IMR-90 (cell line): ENCODE data around the gene CMBL. TPM values are rescaled to one million over a fixed set of nuclear protein-coding genes. Genes with fewer than 3 reads are reported as not detected.

ENCODE experiments used
- ATAC-seq: fragments of 200-7000 bp; cut with Tn5 transposase; 2 replicates; pipeline ENCODE4 v1.9.1; 2020; ENCODE audit warnings: low read depth, mild to moderate bottlenecking, moderate library complexity
- BruUV-seq: library from RNA; stranded (reverse); fragments of 400-500 nt; replicated peaks from 2 replicates; lab custom pipeline; 2021; lab: Mats Ljungman, UMichigan
- CTCF ChIA-PET: fragments of 300-600 bp; formaldehyde crosslinking; extraction: SDS; loops from one replicate; lab custom pipeline; 2021; ENCODE audit warnings: antibody characterized with exemption; lab: Yijun Ruan, JAX
- POLR2A ChIA-PET: fragments of 300-600 bp; sonication (Branson Sonifier 250); formaldehyde crosslinking; loops from one replicate; lab custom pipeline; 2022; ENCODE audit warnings: antibody characterized with exemption; ENCODE audit not compliant: unreplicated experiment; lab: Charles Lee
- DNase-seq: peaks from one replicate; pipeline ENCODE4 v3.0.0; 2013
- H2AFZ ChIP-seq: replicated peaks from 2 replicates; pipeline ENCODE3; 2013; ENCODE audit warnings: low read length, mild to moderate bottlenecking; ENCODE audit not compliant: poor library complexity
- H2AK5ac ChIP-seq: 2 replicates; pipeline ENCODE4 v1.6.1; 2013; ENCODE audit warnings: low read depth, low read length, inconsistent platforms
- H2AK9ac ChIP-seq: replicated peaks from 2 replicates; pipeline ENCODE3; 2013; ENCODE audit warnings: mild to moderate bottlenecking, low read depth, low read length, moderate library complexity; ENCODE audit not compliant: poor library complexity
- H2BK120ac ChIP-seq: 2 replicates; pipeline ENCODE4 v1.6.1; 2013; ENCODE audit warnings: low read depth, low read length, inconsistent platforms
- H2BK15ac ChIP-seq: 3 replicates; pipeline ENCODE4 v1.6.1; 2013; ENCODE audit warnings: low read depth, low read length, inconsistent platforms
- H2BK20ac ChIP-seq: 2 replicates; pipeline ENCODE4 v1.6.1; 2013; ENCODE audit warnings: low read depth, mild to moderate bottlenecking, inconsistent platforms, low read length, moderate library complexity
- H2BK5ac ChIP-seq: 2 replicates; pipeline ENCODE4 v1.6.1; 2013; ENCODE audit warnings: mild to moderate bottlenecking, low read depth, low read length, inconsistent platforms; ENCODE audit not compliant: poor library complexity, severe bottlenecking
- H3K14ac ChIP-seq: replicated peaks from 2 replicates; pipeline ENCODE4 v1.6.1; 2013; ENCODE audit warnings: low read depth, low read length, inconsistent platforms
- H3K18ac ChIP-seq: 2 replicates; pipeline ENCODE4 v1.6.1; 2013; ENCODE audit warnings: low read depth, low read length, control low read depth
- H3K23ac ChIP-seq: 2 replicates; pipeline ENCODE4 v1.6.1; 2013; ENCODE audit warnings: low read depth, low read length, inconsistent platforms
- H3K27ac ChIP-seq: 2 replicates; pipeline ENCODE4 v1.5.1; 2013; ENCODE audit warnings: mild to moderate bottlenecking, control low read depth, low read length; ENCODE audit not compliant: insufficient read depth
- H3K27me3 ChIP-seq: 2 replicates; pipeline ENCODE4 v1.6.1; 2013; ENCODE audit warnings: low read length; ENCODE audit not compliant: control insufficient read depth, insufficient read depth
- H3K36me3 ChIP-seq: 2 replicates; pipeline ENCODE4 v1.6.1; 2013; ENCODE audit warnings: low read length, mixed read lengths; ENCODE audit not compliant: control insufficient read depth, insufficient read depth
- H3K4ac ChIP-seq: 2 replicates; pipeline ENCODE4 v1.6.1; 2013; ENCODE audit warnings: low read depth, low read length, inconsistent platforms
- H3K4me1 ChIP-seq: 2 replicates; pipeline ENCODE4 v1.6.1; 2013; ENCODE audit warnings: low read length, mixed read lengths; ENCODE audit not compliant: control insufficient read depth, insufficient read depth
- H3K4me2 ChIP-seq: 2 replicates; pipeline ENCODE4 v1.6.1; 2013; ENCODE audit warnings: low read depth, mild to moderate bottlenecking, control low read depth, low read length, moderate library complexity
- H3K4me3 ChIP-seq: 2 replicates; pipeline ENCODE4 v1.5.1; 2013; ENCODE audit warnings: low read depth, mild to moderate bottlenecking, control low read depth, low read length, moderate library complexity; ENCODE audit not compliant: insufficient read depth
- H3K56ac ChIP-seq: 2 replicates; pipeline ENCODE4 v1.6.1; 2013; ENCODE audit warnings: low read length, inconsistent platforms; ENCODE audit not compliant: insufficient read depth; ENCODE audit errors: extremely low read depth
- H3K79me1 ChIP-seq, 2 experiments: 2 replicates each; pipeline ENCODE4 v1.6.1; 2013; ENCODE audit warnings: low read length in 2 of 2, inconsistent platforms in 1 of 2, low read depth in 1 of 2
- H3K9ac ChIP-seq: 2 replicates; pipeline ENCODE4 v1.6.1; 2013; ENCODE audit warnings: low read depth, low read length, control low read depth
- H3K9me1 ChIP-seq: 2 replicates; pipeline ENCODE4 v1.6.1; 2013; ENCODE audit warnings: low read length, inconsistent platforms; ENCODE audit not compliant: insufficient read depth
- H3K9me3 ChIP-seq: 2 replicates; pipeline ENCODE4 v1.6.1; 2013; ENCODE audit warnings: low read length; ENCODE audit not compliant: control insufficient read depth, insufficient read depth
- H4K20me1 ChIP-seq: 2 replicates; pipeline ENCODE4 v1.6.1; 2013; ENCODE audit warnings: low read length, inconsistent platforms; ENCODE audit not compliant: insufficient read depth
- H4K5ac ChIP-seq: 2 replicates; pipeline ENCODE4 v1.6.1; 2013; ENCODE audit warnings: mild to moderate bottlenecking, low read depth, low read length, control low read depth
- H4K8ac ChIP-seq, 2 experiments: 2 replicates each; pipeline ENCODE4 v1.6.1; 2013; ENCODE audit warnings: low read depth in 2 of 2, low read length in 2 of 2, control low read depth in 1 of 2, inconsistent platforms in 1 of 2
- H4K91ac ChIP-seq: 2 replicates; pipeline ENCODE4 v1.6.1; 2013; ENCODE audit warnings: low read depth, low read length, inconsistent platforms; ENCODE audit not compliant: insufficient read depth
- BHLHE40 ChIP-seq: fragments of 150-350 bp; IDR thresholded peaks from 2 replicates; pipeline ENCODE4 v1.6.1; 2016; ENCODE audit warnings: mild to moderate bottlenecking, low read depth, low read length
- CEBPB ChIP-seq: IDR thresholded peaks from 2 replicates; pipeline ENCODE4 v1.6.1; 2012; ENCODE audit warnings: low read depth, low read length, improper control_type of control experiment
- CTCF ChIP-seq: conservative IDR thresholded peaks from 2 replicates; pipeline ENCODE4 v1.5.1; 2012; ENCODE audit warnings: mild to moderate bottlenecking, low read depth, low read length, improper control_type of control experiment
- ELK1 ChIP-seq: fragments of 150-350 bp; IDR thresholded peaks from 2 replicates; pipeline ENCODE4 v1.6.1; 2016; ENCODE audit warnings: low read depth, mild to moderate bottlenecking, low read length, moderate library complexity, borderline replicate concordance
- FOS ChIP-seq: fragments of 150-350 bp; IDR thresholded peaks from 2 replicates; pipeline ENCODE4 v1.6.1; 2016; ENCODE audit warnings: low read depth, low read length
- MAFK ChIP-seq: IDR thresholded peaks from 2 replicates; pipeline ENCODE4 v1.6.1; 2012; ENCODE audit warnings: low read depth, low read length, improper control_type of control experiment
- MAZ ChIP-seq: IDR thresholded peaks from 2 replicates; pipeline ENCODE4 v1.6.1; 2012; ENCODE audit warnings: low read depth, mild to moderate bottlenecking, low read length, improper control_type of control experiment, moderate library complexity, borderline replicate concordance
- MXI1 ChIP-seq: IDR thresholded peaks from 2 replicates; pipeline ENCODE4 v1.6.1; 2012; ENCODE audit warnings: low read depth, mild to moderate bottlenecking, low read length, moderate library complexity, borderline replicate concordance
- NFE2L2 ChIP-seq: fragments of 150-350 bp; IDR thresholded peaks from 2 replicates; pipeline ENCODE4 v1.6.1; 2016; ENCODE audit warnings: low read depth, mild to moderate bottlenecking, low read length
- POLR2A ChIP-seq: IDR thresholded peaks from 2 replicates; pipeline ENCODE4 v1.6.1; 2012; ENCODE audit warnings: mild to moderate bottlenecking, low read depth, low read length
- RAD21 ChIP-seq: IDR thresholded peaks from 2 replicates; pipeline ENCODE4 v1.6.1; 2012; ENCODE audit warnings: low read length, improper control_type of control experiment
- RCOR1 ChIP-seq: IDR thresholded peaks from 2 replicates; pipeline ENCODE4 v1.6.1; 2012; ENCODE audit warnings: mild to moderate bottlenecking, low read length, improper control_type of control experiment; ENCODE audit not compliant: insufficient replicate concordance
- RFX5 ChIP-seq: IDR thresholded peaks from 2 replicates; pipeline ENCODE4 v1.8.0; 2012; ENCODE audit warnings: low read depth, mild to moderate bottlenecking, low read length, moderate library complexity
- SMC3 ChIP-seq: fragments of 150-350 bp; IDR thresholded peaks from 2 replicates; pipeline ENCODE4 v1.6.1; 2016; ENCODE audit warnings: low read depth, mild to moderate bottlenecking, antibody characterized with exemption, low read length, moderate library complexity
- WGBS, 2 experiments: methylation state at CpG; one replicate each; pipeline versions ENCODE4 v1.1.5 to v1.1.7; 2013; ENCODE audit warnings: missing lambda C conversion rate in 2 of 2; ENCODE audit not compliant: insufficient read length in 1 of 2; ENCODE audit errors: extremely low coverage in 2 of 2; 5-methylcytosine and 5-hydroxymethylcytosine counted together
- dilution Hi-C: fragments of 300-500 bp; cut with HindIII; formaldehyde crosslinking; loops from one replicate; pipeline ENCODE4 v1.14.3; 2018; ENCODE audit warnings: low sequenced_read_pairs; ENCODE audit not compliant: unreplicated experiment
- in situ Hi-C: fragments of 300-500 bp; cut with MboI; formaldehyde crosslinking; loops from 3 replicates; pipeline ENCODE4 v1.14.3; 2019; ENCODE audit warnings: low sequenced_read_pairs, inconsistent platforms, mixed read lengths
- intact Hi-C: fragments of 100-400 bp; cut with micrococcal nuclease; formaldehyde crosslinking; loops from 2 replicates; pipeline ENCODE4 v1.10.0; 2022
- polyA plus RNA-seq, 3 experiments: library from polyadenylated mRNA; depleted of rRNA; stranded (reverse); fragments of >200 nt; gene quantifications; 2 replicates each; pipeline ENCODE4 v1.2.3, GENCODE V29; 2012; ENCODE audit warnings: low replicate concordance in 1 of 3
- total RNA-seq: library from RNA; depleted of rRNA; stranded (reverse); fragments of >200 nt; gene quantifications from 2 replicates; pipeline ENCODE4 v1.2.3, GENCODE V29; 2012

CMBL gene
- total and polyA plus RNA-seq, 2 of the 4 experiments (the other 2 are of a cell fraction), result 5.0 to 26.3 TPM

GRCh38 chr5:10272053-10272874 is 35.4 kb downstream of the CMBL start (continued):
- no peak for TF ChIP-seq FOS

GRCh38 chr5:10268100-10268499 is 39.6 kb downstream of the CMBL start:
- Histone ChIP-seq H3K4me3 (no peak overlapping the region), H3K4ac (no peak overlapping the region), H2AK5ac (no peak overlapping the region), H2BK20ac (no peak overlapping the region), H4K8ac (no peak overlapping the region), H3K23ac (no peak overlapping the region), H3K9ac (no peak overlapping the region), H2BK120ac (no peak overlapping the region), H4K20me1 (peaks cover 14% of the 10 kb centered on the region; the same call in 1 of the 2 replicates), H3K36me3 (peaks cover 13% of the 10 kb centered on the region), H2AFZ (no peak overlapping the region), H3K14ac (0 out of 2 replicates have a peak overlapping the region, but pooled peaks have one; percentile 21), H3K18ac (no peak overlapping the region), H3K9me3 (no peaks in the 10 kb centered on the region), H3K4me2 (no peak overlapping the region), H3K9me1 (peaks cover 15% of the 10 kb centered on the region), H2BK5ac (peak overlapping the region; percentile 20), H3K4me1 (no peaks in the 10 kb centered on the region; the same call in 1 of the 2 replicates), H3K56ac (no peak overlapping the region), H2AK9ac (no peak overlapping the region), H3K27ac (no peak overlapping the region), H4K5ac (no peak overlapping the region), H3K27me3 (no peaks in the 10 kb centered on the region), H3K79me1 (peaks cover 2 to 6% of the 10 kb centered on the region in 2 experiments; a peak in 3 of 4 replicates), H2BK15ac (no peak overlapping the region), H4K91ac (no peak overlapping the region)
- ChIA-PET CTCF (interaction anchor here (0.7 to 1.2 kb wide), 2 partner anchors 16 to 81 kb away, joined by 3 read pairs; no protein-coding TSS in a partner anchor), POLR2A (no interaction called here)
- DNase-seq, result no peak
- in situ Hi-C loops, result no loop called here
- 83% methylated on average over 1 of the region's 10 CpGs; no CpG with 5 or more reads in 1 of the 2 experiments for WGBS, 2 experiments
- BruUV-seq, result no TSS peak
- intact Hi-C loops, result no loop called here
- no peak; the same call in 1 of the 2 replicates for ATAC-seq
- dilution Hi-C loops, result no loop called here
- TF ChIP-seq CEBPB (no peak), RCOR1 (no peak), CTCF (no peak), MAZ (no peak), ELK1 (no peak), RAD21 (no peak), RFX5 (no peak), MXI1 (no peak), SMC3 (no peak), BHLHE40 (no peak), NFE2L2 (no peak), FOS (no peak), POLR2A (no peak), MAFK (no peak)
